LNCAP (cell line): ENCODE measurements around the gene NTHL1.

ENCODE experiments used
- TF ChIP-seq, protein P1 (sequence below): fragments of 450-650 bp; IDR thresholded peaks from 2 replicates; pipeline ENCODE4 v1.5.1; 2017; ENCODE audit warnings: mild to moderate bottlenecking

NTHL1 gene

DNA sequence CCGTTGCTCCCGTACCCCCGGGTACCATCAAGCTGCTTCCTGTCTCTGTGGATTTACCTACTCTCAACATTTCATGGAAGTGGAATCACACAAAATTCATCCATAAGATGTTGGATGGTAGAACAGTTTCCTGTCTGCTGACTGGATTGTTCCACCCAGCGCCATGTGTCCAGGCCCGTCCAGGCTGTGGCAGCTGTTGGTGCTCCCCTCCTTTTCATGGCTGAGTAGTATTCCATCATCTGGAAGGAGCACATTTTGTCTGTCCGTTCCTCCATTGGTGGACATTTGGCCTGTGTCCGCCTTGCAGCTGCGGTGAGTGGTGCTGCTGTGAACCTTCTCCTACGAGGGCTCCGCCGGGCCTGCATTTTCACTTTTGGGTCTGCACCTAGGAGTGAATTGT is 18.5 kb upstream of the NTHL1 start:
- TF ChIP-seq, protein P1, sequence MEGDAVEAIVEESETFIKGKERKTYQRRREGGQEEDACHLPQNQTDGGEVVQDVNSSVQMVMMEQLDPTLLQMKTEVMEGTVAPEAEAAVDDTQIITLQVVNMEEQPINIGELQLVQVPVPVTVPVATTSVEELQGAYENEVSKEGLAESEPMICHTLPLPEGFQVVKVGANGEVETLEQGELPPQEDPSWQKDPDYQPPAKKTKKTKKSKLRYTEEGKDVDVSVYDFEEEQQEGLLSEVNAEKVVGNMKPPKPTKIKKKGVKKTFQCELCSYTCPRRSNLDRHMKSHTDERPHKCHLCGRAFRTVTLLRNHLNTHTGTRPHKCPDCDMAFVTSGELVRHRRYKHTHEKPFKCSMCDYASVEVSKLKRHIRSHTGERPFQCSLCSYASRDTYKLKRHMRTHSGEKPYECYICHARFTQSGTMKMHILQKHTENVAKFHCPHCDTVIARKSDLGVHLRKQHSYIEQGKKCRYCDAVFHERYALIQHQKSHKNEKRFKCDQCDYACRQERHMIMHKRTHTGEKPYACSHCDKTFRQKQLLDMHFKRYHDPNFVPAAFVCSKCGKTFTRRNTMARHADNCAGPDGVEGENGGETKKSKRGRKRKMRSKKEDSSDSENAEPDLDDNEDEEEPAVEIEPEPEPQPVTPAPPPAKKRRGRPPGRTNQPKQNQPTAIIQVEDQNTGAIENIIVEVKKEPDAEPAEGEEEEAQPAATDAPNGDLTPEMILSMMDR = no peak

DNA sequence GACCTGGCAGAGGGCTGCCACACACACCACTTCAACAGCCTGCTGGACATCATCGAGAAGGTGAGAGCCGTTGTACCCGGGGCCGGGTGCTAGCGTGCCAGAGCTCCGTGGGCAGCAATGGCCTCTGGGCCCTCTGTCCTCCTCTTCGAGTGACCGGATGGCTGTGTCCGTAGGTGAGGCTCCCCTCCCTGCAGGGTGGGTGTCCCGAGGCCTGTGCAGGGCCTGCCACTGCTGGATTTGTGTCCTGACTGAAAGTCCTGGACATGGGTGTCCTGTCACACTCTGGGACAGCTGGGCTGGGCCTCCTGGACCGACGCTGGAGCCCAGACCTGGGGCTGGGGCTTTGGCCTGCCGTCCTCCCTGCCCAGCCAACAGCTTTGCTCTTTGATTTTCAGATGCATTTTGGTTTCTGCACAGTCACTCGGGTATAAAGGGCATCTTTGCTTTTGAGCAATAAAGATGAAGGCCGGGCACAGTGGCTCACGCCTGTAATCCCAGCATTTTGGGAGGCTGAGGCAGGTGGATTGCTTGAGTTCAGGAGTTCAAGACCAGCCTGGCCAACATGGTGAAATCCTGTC is 16.8 kb upstream of the NTHL1 start:
- TF ChIP-seq, protein P1 = no peak

DNA sequence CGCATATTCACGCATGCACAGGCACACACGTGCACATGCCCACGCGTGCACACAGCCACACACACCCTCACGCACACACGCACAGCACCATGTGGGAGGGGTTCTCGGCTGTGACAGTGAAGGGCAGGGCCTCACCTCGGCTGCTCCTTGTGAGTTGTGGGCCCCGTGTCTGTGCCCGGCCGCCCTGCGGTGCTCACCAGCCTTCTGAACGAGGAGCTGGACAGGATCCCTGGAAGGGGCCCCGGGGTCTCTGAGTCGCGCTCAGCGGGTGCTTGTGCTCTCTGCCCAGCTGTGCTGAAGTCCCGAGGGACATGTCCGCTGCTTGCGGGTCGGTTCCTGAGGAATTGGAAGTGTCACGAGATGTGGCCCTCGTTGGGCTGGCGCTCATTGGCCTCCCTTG is 16.2 kb upstream of the NTHL1 start:
- TF ChIP-seq, protein P1 = no peak

DNA sequence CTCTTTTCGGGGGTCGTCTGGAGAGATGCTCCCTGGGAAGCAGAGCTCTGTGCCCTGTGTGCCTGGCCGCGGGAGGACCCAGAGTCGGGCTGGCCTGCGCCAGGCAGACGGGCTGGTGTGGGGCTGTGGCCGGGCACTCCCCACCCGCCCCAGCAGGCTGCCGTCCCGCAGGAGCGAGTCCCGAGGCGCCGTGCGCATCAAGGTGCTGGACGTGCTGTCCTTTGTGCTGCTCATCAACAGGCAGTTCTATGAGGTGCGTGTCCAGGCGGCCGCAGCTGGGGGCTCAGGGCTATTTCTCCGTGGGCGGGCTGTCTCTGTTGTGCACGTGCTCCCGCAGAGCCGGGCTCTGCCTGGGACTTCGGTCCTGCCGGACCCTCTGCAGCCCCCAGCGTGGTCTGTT is 15.2 kb upstream of the NTHL1 start:
- TF ChIP-seq, protein P1 = no peak

DNA sequence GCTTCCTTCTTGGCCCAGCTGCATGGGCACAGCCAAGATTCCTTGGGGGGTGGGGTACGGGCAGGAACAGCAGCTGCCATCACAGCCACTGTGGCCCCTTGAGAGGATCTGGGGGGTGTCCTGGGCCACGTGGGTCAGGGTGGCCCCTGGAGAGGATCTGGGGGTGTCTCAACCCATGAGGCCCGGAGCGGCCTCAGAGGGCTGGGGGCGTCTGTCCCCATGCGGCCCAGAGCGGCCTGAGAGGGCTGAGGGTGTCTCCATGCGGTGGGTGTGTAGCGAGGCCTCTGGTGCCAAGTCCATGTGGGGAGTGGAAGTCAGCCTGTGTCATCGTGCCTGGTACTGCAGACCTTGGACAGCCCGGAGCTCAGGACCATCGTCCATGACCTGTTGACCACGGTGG is 13.9 kb upstream of the NTHL1 start:
- TF ChIP-seq, protein P1 = no peak

DNA sequence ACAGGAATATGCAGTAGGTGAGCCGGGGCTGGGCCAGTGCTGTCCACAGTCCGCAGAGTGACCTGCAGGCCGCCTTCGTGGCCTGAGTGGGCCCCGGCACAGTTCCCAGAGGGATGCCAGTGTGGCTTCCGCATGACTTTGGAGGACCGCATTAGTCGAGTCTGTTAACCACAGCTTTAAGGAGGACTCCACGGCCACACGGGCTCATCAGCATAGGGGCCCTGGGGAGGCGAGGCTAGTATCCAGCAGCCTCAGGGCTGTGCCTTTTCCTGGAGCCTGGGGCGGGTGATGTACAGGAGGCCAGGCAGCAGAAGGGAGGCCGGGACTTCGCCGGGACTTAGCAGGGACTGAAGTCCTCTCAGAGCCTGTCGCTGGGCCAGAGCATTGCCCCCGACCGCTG is 13.4 kb upstream of the NTHL1 start:
- TF ChIP-seq, protein P1 = no peak

DNA sequence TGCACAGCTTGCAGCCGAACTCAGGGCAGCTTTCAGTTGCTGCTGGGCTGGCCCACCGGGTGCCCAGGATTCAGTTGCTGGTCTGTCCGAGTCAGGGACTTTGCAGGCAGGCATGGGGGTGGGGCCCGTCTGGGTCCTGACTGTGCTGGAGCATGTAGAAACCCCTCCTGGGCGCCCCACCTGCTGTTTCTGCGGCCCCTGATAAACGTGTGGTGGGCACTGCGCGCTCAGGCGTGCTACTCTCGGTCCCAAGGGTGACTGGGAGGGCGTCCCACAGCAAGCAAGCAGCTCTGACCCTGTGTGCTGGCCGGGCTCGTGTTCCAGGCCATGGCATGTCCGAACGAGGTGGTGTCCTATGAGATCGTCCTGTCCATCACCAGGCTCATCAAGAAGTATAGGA is 12.7 kb upstream of the NTHL1 start:
- TF ChIP-seq, protein P1 = no peak

DNA sequence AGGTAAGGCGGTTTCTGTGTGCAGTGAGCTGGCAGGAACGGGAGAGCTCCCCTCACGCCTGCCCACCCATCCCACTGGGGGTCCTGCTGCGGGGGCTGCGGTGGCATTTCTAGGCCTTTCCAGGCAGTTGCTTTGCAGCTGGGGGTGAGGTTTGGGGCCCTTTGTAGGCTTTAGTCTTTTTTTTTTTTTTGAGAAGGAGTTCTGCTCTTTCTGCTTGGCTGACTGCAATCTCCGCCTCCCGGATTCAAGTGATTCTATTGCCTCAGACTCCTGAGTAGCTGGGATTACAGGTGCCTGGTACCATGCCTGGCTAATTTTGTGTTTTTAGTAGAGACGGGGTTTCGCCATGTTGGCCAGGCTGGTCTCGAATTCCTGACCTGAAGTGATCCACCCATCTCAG is 11.2 kb upstream of the NTHL1 start:
- TF ChIP-seq, protein P1 = no peak
